Measurements from ENCODE around the gene SSPN. TPM values are rescaled to one million over a fixed set of nuclear protein-coding genes. Genes with fewer than 3 reads are reported as not detected.

Gene SSPN
- total RNA-seq, 1 donor from 2014 or later = 2.1 TPM

- DNase-seq (ENCODE audit: low spot score, unreplicated experiment) = no peak
- Mint-ChIP-seq H3K4me1 (ENCODE audit: low read depth) (no peaks in the 10 kb centered on the region), H3K27me3 (peaks cover 22% of the 10 kb centered on the region), H3K27ac (no peak overlapping the region), H3K36me3 (ENCODE audit: insufficient read depth) (no peaks in the 10 kb centered on the region), H3K9me3 (ENCODE audit: low read depth) (no peaks in the 10 kb centered on the region), H3K4me3 (ENCODE audit: low read depth) (no peak overlapping the region)
- TF ChIP-seq, protein P1, sequence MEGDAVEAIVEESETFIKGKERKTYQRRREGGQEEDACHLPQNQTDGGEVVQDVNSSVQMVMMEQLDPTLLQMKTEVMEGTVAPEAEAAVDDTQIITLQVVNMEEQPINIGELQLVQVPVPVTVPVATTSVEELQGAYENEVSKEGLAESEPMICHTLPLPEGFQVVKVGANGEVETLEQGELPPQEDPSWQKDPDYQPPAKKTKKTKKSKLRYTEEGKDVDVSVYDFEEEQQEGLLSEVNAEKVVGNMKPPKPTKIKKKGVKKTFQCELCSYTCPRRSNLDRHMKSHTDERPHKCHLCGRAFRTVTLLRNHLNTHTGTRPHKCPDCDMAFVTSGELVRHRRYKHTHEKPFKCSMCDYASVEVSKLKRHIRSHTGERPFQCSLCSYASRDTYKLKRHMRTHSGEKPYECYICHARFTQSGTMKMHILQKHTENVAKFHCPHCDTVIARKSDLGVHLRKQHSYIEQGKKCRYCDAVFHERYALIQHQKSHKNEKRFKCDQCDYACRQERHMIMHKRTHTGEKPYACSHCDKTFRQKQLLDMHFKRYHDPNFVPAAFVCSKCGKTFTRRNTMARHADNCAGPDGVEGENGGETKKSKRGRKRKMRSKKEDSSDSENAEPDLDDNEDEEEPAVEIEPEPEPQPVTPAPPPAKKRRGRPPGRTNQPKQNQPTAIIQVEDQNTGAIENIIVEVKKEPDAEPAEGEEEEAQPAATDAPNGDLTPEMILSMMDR (IDR thresholded peaks at IDR 0.05; ENCODE audit: unreplicated experiment) = no peak
These were observed 17.6 kb downstream of the SSPN start for GRCh38 chr12:26212988-26213387.

DNA sequence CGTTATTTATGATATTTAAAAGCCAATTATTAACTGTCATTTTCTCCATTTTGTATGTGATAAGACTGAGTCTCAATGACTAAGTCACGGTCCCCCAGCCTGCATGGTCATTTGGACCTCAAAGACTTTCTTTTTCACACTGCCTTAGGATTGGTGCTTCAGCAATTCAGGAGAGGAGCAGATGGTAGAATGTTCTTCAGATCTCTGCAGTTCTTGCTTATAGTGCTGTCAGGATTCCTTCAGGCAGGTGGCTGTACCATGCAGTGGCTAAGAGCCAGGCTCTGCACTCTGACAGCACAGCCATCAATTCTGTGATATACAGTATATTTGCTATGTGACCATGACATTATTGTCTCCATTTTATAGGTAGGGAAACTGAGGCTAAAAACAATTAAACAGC lies 18.7 kb downstream of the SSPN start:
- H3K27ac Mint-ChIP-seq = no peak overlapping the region
- TF ChIP-seq, protein P1 (IDR thresholded peaks at IDR 0.05; ENCODE audit: unreplicated experiment) = no peak
- H3K27me3 Mint-ChIP-seq = peaks cover 22% of the 10 kb centered on the region
- H3K4me1 Mint-ChIP-seq (ENCODE audit: low read depth) = peaks cover 4% of the 10 kb centered on the region
- no peak overlapping the region for H3K4me3 Mint-ChIP-seq (ENCODE audit: low read depth)
- no peaks in the 10 kb centered on the region for H3K36me3 Mint-ChIP-seq (ENCODE audit: insufficient read depth)
- no peaks in the 10 kb centered on the region for H3K9me3 Mint-ChIP-seq (ENCODE audit: low read depth)
- no peak for DNase-seq (ENCODE audit: low spot score, unreplicated experiment)

- Mint-ChIP-seq H3K27ac (no peak overlapping the region), H3K4me3 (ENCODE audit: low read depth) (no peak overlapping the region), H3K36me3 (ENCODE audit: insufficient read depth) (no peaks in the 10 kb centered on the region), H3K9me3 (ENCODE audit: low read depth) (no peaks in the 10 kb centered on the region), H3K27me3 (peaks cover 19% of the 10 kb centered on the region), H3K4me1 (ENCODE audit: low read depth) (peaks cover 8% of the 10 kb centered on the region)
- no peak for DNase-seq (ENCODE audit: low spot score, unreplicated experiment)
- TF ChIP-seq, protein P1 (IDR thresholded peaks at IDR 0.05; ENCODE audit: unreplicated experiment) = no peak
These were observed 24.4 kb downstream of the SSPN start for GRCh38 chr12:26219736-26220135.

GRCh38 chr12:26224657-26225056 lies 29.3 kb downstream of the SSPN start:
- TF ChIP-seq, protein P1 (IDR thresholded peaks at IDR 0.05; ENCODE audit: unreplicated experiment) = no peak
- Mint-ChIP-seq H3K27ac (no peak overlapping the region), H3K36me3 (ENCODE audit: insufficient read depth) (no peaks in the 10 kb centered on the region), H3K27me3 (peaks cover 49% of the 10 kb centered on the region), H3K4me1 (ENCODE audit: low read depth) (peaks cover 9% of the 10 kb centered on the region), H3K4me3 (ENCODE audit: low read depth) (no peak overlapping the region), H3K9me3 (ENCODE audit: low read depth) (no peaks in the 10 kb centered on the region)
- DNase-seq (ENCODE audit: low spot score, unreplicated experiment) = no peak

GRCh38 chr12:26226122-26226521 lies 30.7 kb downstream of the SSPN start:
- peaks cover 56% of the 10 kb centered on the region for H3K27me3 Mint-ChIP-seq
- H3K4me3 Mint-ChIP-seq (ENCODE audit: low read depth) = no peak overlapping the region
- H3K9me3 Mint-ChIP-seq (ENCODE audit: low read depth) = no peaks in the 10 kb centered on the region
- TF ChIP-seq, protein P1 (IDR thresholded peaks at IDR 0.05; ENCODE audit: unreplicated experiment) = no peak
- H3K36me3 Mint-ChIP-seq (ENCODE audit: insufficient read depth) = no peaks in the 10 kb centered on the region
- no peak for DNase-seq (ENCODE audit: low spot score, unreplicated experiment)
- H3K27ac Mint-ChIP-seq = no peak overlapping the region
- peaks cover 7% of the 10 kb centered on the region for H3K4me1 Mint-ChIP-seq (ENCODE audit: low read depth)

Measured in progenitor cell of endocrine pancreas (in vitro differentiated cells).